Left lung (tissue), 10 donors: ENCODE data around the gene MPRIP. TPM values are rescaled to one million over a fixed set of nuclear protein-coding genes. Genes with fewer than 3 reads are reported as not detected.
A peak's percentile ranks its signal among the peaks of the same experiment; 100 is the strongest.

Source experiments
- ATAC-seq: fragments of 200-7000 bp; cut with Tn5 transposase; one replicate; pipeline ENCODE4 v1.9.1; 2020; ENCODE audit warnings: moderate library complexity
- DNase-seq, 4 donors: peaks; one replicate each; pipeline ENCODE4 v3.0.0-alpha.2; 2013 to 2020
- H3K27ac ChIP-seq, 2 donors: fragments of 200-600 bp; sonication (generic) in 1 of 2; one replicate each; pipeline versions ENCODE4 v1.5.0 to v1.8.0; 2020 to 2021
- H3K27me3 ChIP-seq, 2 donors: fragments of 200-600 bp; sonication (generic) in 1 of 2; one replicate each; pipeline versions ENCODE4 v1.5.0 to v1.8.0; 2020 to 2021
- H3K36me3 ChIP-seq, 2 donors: fragments of 200-600 bp; sonication (generic) in 1 of 2; one replicate each; pipeline versions ENCODE4 v1.5.0 to v1.8.0; 2020 to 2021
- H3K4me1 ChIP-seq, 2 donors: fragments of 200-600 bp; one replicate each; pipeline ENCODE4 v1.8.0; 2021
- H3K4me3 ChIP-seq, 2 donors: fragments of 200-600 bp; sonication (generic) in 1 of 2; one replicate each; pipeline versions ENCODE4 v1.5.0 to v1.8.0; 2020 to 2021; ENCODE audit warnings: mild to moderate bottlenecking in 1 of 2
- H3K9me3 ChIP-seq, 2 donors: fragments of 200-600 bp; sonication (generic) in 1 of 2; one replicate each; pipeline versions ENCODE4 v1.5.0 to v1.8.0; 2020 to 2021
- CTCF ChIP-seq, 2 donors: fragments of 200-600 bp; sonication (generic) in 1 of 2; IDR thresholded peaks; one replicate each; pipeline versions ENCODE4 v1.5.0 to v1.8.0; 2021; ENCODE audit warnings: antibody characterized with exemption in 2 of 2
- intact Hi-C, 2 donors: fragments of 100-400 bp; cut with DNase I; formaldehyde crosslinking; loops; one replicate each; pipeline versions ENCODE4 v1.11.2 to v1.14.2; 2022
- polyA plus RNA-seq, 6 donors: library from polyadenylated mRNA; unstranded; fragments of 120-200 nt; gene quantifications; one replicate each; pipeline ENCODE4 v1.2.1, GENCODE V29; 2013; ENCODE audit not compliant: insufficient read length in 6 of 6
- total RNA-seq, 2 donors: library from RNA; stranded (reverse); fragmentation: NEBNext Ultra II Directional; extraction: Animal tissue kit (Norgen Biotek cat#: 25700); gene quantifications; one replicate each; pipeline ENCODE4 v1.2.1, GENCODE V29; 2021
- donor health status: DM: no; HTN: yes; CAD: no.
- donor health status: DM: no; HTN: no; CAD: no.

Gene MPRIP
- total and polyA plus RNA-seq, 8 donors: 221 to 338 (median 257) TPM

DNA sequence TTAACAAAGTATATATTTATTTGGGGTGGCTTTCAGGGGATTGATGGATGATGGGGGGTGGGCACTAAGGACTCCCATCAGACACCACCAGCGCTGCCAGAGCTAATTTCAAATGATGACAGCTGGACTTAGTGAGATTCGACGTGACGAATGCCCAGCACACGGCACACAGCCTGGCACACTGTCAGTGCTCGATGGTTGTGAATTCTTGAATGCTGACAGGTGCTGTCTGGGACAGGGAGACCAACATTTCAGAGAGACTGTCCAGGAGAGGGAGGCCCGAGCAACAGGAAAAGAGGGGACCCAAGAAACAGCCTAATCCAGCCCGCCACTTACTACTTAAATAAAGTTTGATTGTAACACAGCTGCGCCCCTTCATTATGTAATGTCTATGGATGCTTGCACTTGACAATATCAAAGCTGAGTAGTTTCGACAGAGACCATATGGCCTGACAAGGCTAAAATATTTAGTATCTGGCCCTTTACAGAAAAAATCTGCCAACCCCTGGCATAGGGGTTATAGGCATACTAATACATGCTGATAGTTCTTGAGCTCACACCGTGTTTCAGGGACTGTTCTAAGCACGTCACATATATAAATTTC lies 6.2 kb upstream of the MPRIP start:
- ATAC-seq (no peak), DNase-seq (peak in 2 of 4 donors; percentile 25 to 51)
- intact Hi-C loops: no loop called here
- H3K4me1 ChIP-seq: peaks cover 19 to 27% of the 10 kb centered on the region in 2 donors
- H3K9me3 ChIP-seq: no peaks in the 10 kb centered on the region
- no peaks in the 10 kb centered on the region for H3K27me3 ChIP-seq
- no peak overlapping the region for H3K4me3 ChIP-seq
- peak overlapping the region in 1 of 2 donors; percentile 20 for H3K27ac ChIP-seq
- TF ChIP-seq CTCF (IDR thresholded peaks at IDR 0.05): no peak
- no peaks in the 10 kb centered on the region for H3K36me3 ChIP-seq

- H3K9me3 ChIP-seq: no peaks in the 10 kb centered on the region
- H3K27me3 ChIP-seq: no peaks in the 10 kb centered on the region
- ATAC-seq: peak; percentile 74
- no peaks in the 10 kb centered on the region for H3K36me3 ChIP-seq
- intact Hi-C loops: no loop called here
- no peak overlapping the region for H3K4me3 ChIP-seq
- peak in 1 of 4 donors; percentile 72 for DNase-seq
- peak overlapping the region in 1 of 2 donors; percentile 20 for H3K27ac ChIP-seq
- no peak for TF ChIP-seq CTCF (IDR thresholded peaks at IDR 0.05)
- peaks cover 20 to 29% of the 10 kb centered on the region in 2 donors for H3K4me1 ChIP-seq
Measured at GRCh38 chr17:17036524-17036998, 5.7 kb upstream of the MPRIP start.

DNA sequence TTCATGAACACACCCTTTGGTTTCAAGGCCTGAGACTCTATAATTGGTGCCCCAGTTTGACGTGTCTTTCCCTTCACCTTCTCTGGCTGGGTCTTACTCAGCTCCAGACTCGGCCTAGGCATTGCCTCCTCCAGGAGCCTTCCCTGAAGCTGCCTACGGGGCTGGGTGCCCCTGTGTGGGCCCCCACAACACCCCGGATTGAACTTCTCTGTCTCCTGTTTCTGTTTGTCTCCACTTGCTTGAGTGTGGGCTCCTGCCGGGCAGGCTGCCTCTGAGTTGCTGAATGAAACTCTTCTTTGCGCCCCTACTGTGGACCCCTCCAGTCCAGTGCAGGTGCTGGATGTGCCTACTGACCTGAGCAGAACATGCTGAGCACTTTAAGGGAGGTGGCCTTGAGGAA lies 2.3 kb upstream of the MPRIP start:
- peaks cover 27 to 41% of the 10 kb centered on the region in 2 donors for H3K4me1 ChIP-seq
- intact Hi-C loops: no loop called here

GRCh38 chr17:17041018-17041521 lies 1.2 kb upstream of the MPRIP start:
- Histone ChIP-seq H3K27ac (peak overlapping the region in 1 of 2 donors; percentile 53), H3K4me3 (no peak overlapping the region), H3K9me3 (no peaks in the 10 kb centered on the region), H3K27me3 (peaks cover 0 to 13% of the 10 kb centered on the region in 2 donors), H3K36me3 (no peaks in the 10 kb centered on the region), H3K4me1 (peaks cover 38 to 51% of the 10 kb centered on the region in 2 donors)
- no peak for TF ChIP-seq CTCF (IDR thresholded peaks at IDR 0.05)
- DNase-seq (peak in 3 of 4 donors; percentile 22 to 34 (median 32)), ATAC-seq (no peak)
- intact Hi-C loops: no loop called here

More for the DNA sequence above, 2.3 kb upstream of the MPRIP start:
- ATAC-seq (no peak), DNase-seq (peak in 1 of 4 donors; percentile 43)
- H3K36me3 ChIP-seq: no peaks in the 10 kb centered on the region
- no peak for TF ChIP-seq CTCF (IDR thresholded peaks at IDR 0.05)
- H3K4me3 ChIP-seq: no peak overlapping the region
- H3K9me3 ChIP-seq: no peaks in the 10 kb centered on the region
- H3K27ac ChIP-seq: no peak overlapping the region
- peaks cover 0 to 13% of the 10 kb centered on the region in 2 donors for H3K27me3 ChIP-seq

- no peak for TF ChIP-seq CTCF (IDR thresholded peaks at IDR 0.05)
- intact Hi-C loops: no loop called here
- ATAC-seq: peak; percentile 94
- Histone ChIP-seq H3K27ac (peak overlapping the region; percentile 53 to 61), H3K4me1 (peaks cover 32 to 51% of the 10 kb centered on the region in 2 donors), H3K4me3 (peak overlapping the region; percentile 49 to 54), H3K27me3 (peaks cover 0 to 13% of the 10 kb centered on the region in 2 donors), H3K9me3 (no peaks in the 10 kb centered on the region), H3K36me3 (no peaks in the 10 kb centered on the region)
- peak; percentile 93 to 99 (median 98) for DNase-seq
Measured at GRCh38 chr17:17041571-17042383, 480 bp upstream of the MPRIP start.
